ENCODE data around the gene F10.

F10 gene

DNA sequence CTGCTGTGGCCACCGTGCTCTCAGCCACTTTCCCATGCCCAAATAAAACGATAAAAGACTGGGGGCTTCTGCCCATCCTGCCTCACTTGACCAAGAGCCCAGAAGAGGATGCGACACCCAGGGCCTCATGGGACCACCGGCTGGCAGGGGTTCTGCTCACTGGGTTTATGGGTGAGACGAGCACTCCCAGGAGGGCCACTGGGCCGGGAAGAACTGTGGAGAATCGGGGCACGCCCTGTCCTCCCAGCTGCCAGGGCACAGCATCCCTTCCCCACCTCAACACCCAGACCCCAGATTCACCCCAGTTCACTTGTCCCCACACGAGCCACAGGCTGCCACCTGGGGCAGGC is 4.7 kb upstream of the F10 start:
- TF ChIP-seq ZC3H10 (CRISPR knock-in tag; IDR thresholded peaks at IDR 0.05) (no peak), OSR1 (CRISPR knock-in tag; IDR thresholded peaks at IDR 0.05) (no peak), TOX (CRISPR knock-in tag; IDR thresholded peaks at IDR 0.05; ENCODE audit: borderline replicate concordance) (no peak), ZFP30 (CRISPR knock-in tag; IDR thresholded peaks at IDR 0.05) (no peak), CSDC2 (CRISPR knock-in tag; IDR thresholded peaks at IDR 0.05) (no peak), RARB (CRISPR knock-in tag; IDR thresholded peaks at IDR 0.05) (no peak), ZFP3 (CRISPR knock-in tag; IDR thresholded peaks at IDR 0.05) (no peak), TCF4 (CRISPR knock-in tag; IDR thresholded peaks at IDR 0.05; ENCODE audit: borderline replicate concordance) (no peak), ZNF565 (CRISPR knock-in tag; conservative IDR thresholded peaks at IDR 0.05; ENCODE audit: low read depth) (no peak), PPARA (CRISPR knock-in tag; IDR thresholded peaks at IDR 0.05; ENCODE audit: borderline replicate concordance) (no peak), ZNF70 (CRISPR knock-in tag; IDR thresholded peaks at IDR 0.05) (no peak), GLIS3 (CRISPR knock-in tag; IDR thresholded peaks at IDR 0.05) (no peak), SNAI2 (CRISPR knock-in tag; IDR thresholded peaks at IDR 0.05) (no peak), ISL1 (CRISPR knock-in tag; IDR thresholded peaks at IDR 0.05) (no peak)
- TF ChIP-seq, protein P1, sequence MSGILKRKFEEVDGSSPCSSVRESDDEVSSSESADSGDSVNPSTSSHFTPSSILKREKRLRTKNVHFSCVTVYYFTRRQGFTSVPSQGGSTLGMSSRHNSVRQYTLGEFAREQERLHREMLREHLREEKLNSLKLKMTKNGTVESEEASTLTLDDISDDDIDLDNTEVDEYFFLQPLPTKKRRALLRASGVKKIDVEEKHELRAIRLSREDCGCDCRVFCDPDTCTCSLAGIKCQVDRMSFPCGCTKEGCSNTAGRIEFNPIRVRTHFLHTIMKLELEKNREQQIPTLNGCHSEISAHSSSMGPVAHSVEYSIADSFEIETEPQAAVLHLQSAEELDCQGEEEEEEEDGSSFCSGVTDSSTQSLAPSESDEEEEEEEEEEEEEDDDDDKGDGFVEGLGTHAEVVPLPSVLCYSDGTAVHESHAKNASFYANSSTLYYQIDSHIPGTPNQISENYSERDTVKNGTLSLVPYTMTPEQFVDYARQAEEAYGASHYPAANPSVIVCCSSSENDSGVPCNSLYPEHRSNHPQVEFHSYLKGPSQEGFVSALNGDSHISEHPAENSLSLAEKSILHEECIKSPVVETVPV (CRISPR knock-in tag; IDR thresholded peaks at IDR 0.05), result no peak
- TF ChIP-seq, protein P2, sequence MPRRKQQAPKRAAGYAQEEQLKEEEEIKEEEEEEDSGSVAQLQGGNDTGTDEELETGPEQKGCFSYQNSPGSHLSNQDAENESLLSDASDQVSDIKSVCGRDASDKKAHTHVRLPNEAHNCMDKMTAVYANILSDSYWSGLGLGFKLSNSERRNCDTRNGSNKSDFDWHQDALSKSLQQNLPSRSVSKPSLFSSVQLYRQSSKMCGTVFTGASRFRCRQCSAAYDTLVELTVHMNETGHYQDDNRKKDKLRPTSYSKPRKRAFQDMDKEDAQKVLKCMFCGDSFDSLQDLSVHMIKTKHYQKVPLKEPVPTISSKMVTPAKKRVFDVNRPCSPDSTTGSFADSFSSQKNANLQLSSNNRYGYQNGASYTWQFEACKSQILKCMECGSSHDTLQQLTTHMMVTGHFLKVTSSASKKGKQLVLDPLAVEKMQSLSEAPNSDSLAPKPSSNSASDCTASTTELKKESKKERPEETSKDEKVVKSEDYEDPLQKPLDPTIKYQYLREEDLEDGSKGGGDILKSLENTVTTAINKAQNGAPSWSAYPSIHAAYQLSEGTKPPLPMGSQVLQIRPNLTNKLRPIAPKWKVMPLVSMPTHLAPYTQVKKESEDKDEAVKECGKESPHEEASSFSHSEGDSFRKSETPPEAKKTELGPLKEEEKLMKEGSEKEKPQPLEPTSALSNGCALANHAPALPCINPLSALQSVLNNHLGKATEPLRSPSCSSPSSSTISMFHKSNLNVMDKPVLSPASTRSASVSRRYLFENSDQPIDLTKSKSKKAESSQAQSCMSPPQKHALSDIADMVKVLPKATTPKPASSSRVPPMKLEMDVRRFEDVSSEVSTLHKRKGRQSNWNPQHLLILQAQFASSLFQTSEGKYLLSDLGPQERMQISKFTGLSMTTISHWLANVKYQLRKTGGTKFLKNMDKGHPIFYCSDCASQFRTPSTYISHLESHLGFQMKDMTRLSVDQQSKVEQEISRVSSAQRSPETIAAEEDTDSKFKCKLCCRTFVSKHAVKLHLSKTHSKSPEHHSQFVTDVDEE (CRISPR knock-in tag; IDR thresholded peaks at IDR 0.05), result no peak
- no peak for ATAC-seq

DNA sequence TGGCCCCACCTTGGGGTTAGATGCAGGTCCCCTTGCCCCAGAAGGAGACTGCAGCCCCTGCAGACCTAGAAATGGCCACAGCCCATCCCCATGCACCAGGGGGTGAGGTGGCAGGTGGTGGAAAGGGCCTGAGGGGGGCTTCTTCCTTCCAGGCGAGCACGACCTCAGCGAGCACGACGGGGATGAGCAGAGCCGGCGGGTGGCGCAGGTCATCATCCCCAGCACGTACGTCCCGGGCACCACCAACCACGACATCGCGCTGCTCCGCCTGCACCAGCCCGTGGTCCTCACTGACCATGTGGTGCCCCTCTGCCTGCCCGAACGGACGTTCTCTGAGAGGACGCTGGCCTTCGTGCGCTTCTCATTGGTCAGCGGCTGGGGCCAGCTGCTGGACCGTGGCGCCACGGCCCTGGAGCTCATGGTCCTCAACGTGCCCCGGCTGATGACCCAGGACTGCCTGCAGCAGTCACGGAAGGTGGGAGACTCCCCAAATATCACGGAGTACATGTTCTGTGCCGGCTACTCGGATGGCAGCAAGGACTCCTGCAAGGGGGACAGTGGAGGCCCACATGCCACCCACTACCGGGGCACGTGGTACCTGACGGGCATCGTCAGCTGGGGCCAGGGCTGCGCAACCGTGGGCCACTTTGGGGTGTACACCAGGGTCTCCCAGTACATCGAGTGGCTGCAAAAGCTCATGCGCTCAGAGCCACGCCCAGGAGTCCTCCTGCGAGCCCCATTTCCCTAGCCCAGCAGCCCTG is 4.2 kb upstream of the F10 start:
- TF ChIP-seq, protein P3, sequence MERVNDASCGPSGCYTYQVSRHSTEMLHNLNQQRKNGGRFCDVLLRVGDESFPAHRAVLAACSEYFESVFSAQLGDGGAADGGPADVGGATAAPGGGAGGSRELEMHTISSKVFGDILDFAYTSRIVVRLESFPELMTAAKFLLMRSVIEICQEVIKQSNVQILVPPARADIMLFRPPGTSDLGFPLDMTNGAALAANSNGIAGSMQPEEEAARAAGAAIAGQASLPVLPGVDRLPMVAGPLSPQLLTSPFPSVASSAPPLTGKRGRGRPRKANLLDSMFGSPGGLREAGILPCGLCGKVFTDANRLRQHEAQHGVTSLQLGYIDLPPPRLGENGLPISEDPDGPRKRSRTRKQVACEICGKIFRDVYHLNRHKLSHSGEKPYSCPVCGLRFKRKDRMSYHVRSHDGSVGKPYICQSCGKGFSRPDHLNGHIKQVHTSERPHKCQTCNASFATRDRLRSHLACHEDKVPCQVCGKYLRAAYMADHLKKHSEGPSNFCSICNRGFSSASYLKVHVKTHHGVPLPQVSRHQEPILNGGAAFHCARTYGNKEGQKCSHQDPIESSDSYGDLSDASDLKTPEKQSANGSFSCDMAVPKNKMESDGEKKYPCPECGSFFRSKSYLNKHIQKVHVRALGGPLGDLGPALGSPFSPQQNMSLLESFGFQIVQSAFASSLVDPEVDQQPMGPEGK (CRISPR knock-in tag; IDR thresholded peaks at IDR 0.05; ENCODE audit: borderline replicate concordance), result no peak
- TF ChIP-seq ZNF565 (CRISPR knock-in tag; conservative IDR thresholded peaks at IDR 0.05; ENCODE audit: low read depth) (no peak), GLIS3 (CRISPR knock-in tag; IDR thresholded peaks at IDR 0.05) (no peak), ZNF70 (CRISPR knock-in tag; IDR thresholded peaks at IDR 0.05) (no peak), TCF4 (CRISPR knock-in tag; IDR thresholded peaks at IDR 0.05; ENCODE audit: borderline replicate concordance) (no peak), OSR1 (CRISPR knock-in tag; IDR thresholded peaks at IDR 0.05) (no peak), ZC3H10 (CRISPR knock-in tag; IDR thresholded peaks at IDR 0.05) (no peak), ZNF8 (CRISPR knock-in tag; IDR thresholded peaks at IDR 0.05) (no peak), ESRRG (CRISPR knock-in tag; IDR thresholded peaks at IDR 0.05) (no peak), ZFP3 (CRISPR knock-in tag; IDR thresholded peaks at IDR 0.05) (no peak), ZFP30 (CRISPR knock-in tag; IDR thresholded peaks at IDR 0.05) (no peak), SNAI2 (CRISPR knock-in tag; IDR thresholded peaks at IDR 0.05) (no peak), BACH2 (CRISPR knock-in tag; IDR thresholded peaks at IDR 0.05; ENCODE audit: borderline replicate concordance) (no peak), ISL1 (CRISPR knock-in tag; IDR thresholded peaks at IDR 0.05) (no peak), TOX (CRISPR knock-in tag; IDR thresholded peaks at IDR 0.05; ENCODE audit: borderline replicate concordance) (no peak), ARNTL (CRISPR knock-in tag; IDR thresholded peaks at IDR 0.05; ENCODE audit: borderline replicate concordance, low read depth) (no peak)
- TF ChIP-seq, protein P4, sequence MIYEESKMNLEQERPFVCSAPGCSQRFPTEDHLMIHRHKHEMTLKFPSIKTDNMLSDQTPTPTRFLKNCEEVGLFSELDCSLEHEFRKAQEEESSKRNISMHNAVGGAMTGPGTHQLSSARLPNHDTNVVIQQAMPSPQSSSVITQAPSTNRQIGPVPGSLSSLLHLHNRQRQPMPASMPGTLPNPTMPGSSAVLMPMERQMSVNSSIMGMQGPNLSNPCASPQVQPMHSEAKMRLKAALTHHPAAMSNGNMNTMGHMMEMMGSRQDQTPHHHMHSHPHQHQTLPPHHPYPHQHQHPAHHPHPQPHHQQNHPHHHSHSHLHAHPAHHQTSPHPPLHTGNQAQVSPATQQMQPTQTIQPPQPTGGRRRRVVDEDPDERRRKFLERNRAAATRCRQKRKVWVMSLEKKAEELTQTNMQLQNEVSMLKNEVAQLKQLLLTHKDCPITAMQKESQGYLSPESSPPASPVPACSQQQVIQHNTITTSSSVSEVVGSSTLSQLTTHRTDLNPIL (CRISPR knock-in tag; IDR thresholded peaks at IDR 0.05; ENCODE audit: low read depth), result no peak
- TF ChIP-seq, protein P2 (CRISPR knock-in tag; IDR thresholded peaks at IDR 0.05), result no peak
- ATAC-seq, result no peak

Measured in SK-N-SH treated with all-trans-retinoic acid at 6 μM for 48 hours (cell line).